DND-41 (cell line): ENCODE results near the gene DHX57.

Experiments
- EZH2 ChIP-seq: IDR thresholded peaks from 3 replicates; pipeline ENCODE4 v1.6.1; 2012; ENCODE audit warnings: borderline replicate concordance, low read depth, mild to moderate bottlenecking, moderate library complexity, low read length, inconsistent platforms; ENCODE audit not compliant: severe bottlenecking
- TF ChIP-seq, protein P1 (sequence below): IDR thresholded peaks from 2 replicates; pipeline ENCODE4 v1.5.1; 2012; ENCODE audit warnings: borderline replicate concordance, low read length, moderate library complexity, mild to moderate bottlenecking; ENCODE audit not compliant: poor library complexity, severe bottlenecking; ENCODE audit errors: extremely low read depth

DNA sequence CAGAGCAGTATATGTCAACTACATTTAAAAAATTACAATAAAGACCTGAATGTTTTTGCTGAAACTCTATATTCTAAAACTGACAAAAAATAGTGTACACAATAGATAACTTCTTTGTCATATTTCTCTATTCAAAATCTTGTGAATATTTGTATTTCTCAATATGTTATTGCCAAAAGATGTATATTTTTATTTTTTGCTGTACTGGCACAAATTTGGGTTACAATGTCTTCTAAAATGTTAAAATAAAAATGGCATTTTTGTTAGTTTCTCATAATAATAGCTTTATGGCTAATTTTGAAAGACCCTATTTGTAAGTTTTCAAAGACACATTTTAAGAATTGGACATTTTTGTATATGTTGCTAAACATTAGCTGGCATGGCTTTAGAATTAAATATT lies 13.3 kb upstream of the DHX57 start:
- TF ChIP-seq, protein P1, sequence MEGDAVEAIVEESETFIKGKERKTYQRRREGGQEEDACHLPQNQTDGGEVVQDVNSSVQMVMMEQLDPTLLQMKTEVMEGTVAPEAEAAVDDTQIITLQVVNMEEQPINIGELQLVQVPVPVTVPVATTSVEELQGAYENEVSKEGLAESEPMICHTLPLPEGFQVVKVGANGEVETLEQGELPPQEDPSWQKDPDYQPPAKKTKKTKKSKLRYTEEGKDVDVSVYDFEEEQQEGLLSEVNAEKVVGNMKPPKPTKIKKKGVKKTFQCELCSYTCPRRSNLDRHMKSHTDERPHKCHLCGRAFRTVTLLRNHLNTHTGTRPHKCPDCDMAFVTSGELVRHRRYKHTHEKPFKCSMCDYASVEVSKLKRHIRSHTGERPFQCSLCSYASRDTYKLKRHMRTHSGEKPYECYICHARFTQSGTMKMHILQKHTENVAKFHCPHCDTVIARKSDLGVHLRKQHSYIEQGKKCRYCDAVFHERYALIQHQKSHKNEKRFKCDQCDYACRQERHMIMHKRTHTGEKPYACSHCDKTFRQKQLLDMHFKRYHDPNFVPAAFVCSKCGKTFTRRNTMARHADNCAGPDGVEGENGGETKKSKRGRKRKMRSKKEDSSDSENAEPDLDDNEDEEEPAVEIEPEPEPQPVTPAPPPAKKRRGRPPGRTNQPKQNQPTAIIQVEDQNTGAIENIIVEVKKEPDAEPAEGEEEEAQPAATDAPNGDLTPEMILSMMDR: no peak
- TF ChIP-seq EZH2: no peak
